GM21737 (cell line): ENCODE data around the gene WTAP.

Experiments
- ATAC-seq: cut with Tn5 transposase; IDR thresholded peaks from one replicate; pipeline ENCODE4 v1.9.1; 2021; ENCODE audit warnings: mild to moderate bottlenecking, moderate library complexity; ENCODE audit not compliant: unreplicated experiment

WTAP gene

GRCh38 chr6:159800141-159800865, 73.0 kb downstream of the WTAP start, which contains the start of gene PNLDC1:
TSS of gene PNLDC1 (plus strand) at chr6:159800276. CDS start at chr6:159800308, 32 bp downstream.
- no peak for ATAC-seq

DNA sequence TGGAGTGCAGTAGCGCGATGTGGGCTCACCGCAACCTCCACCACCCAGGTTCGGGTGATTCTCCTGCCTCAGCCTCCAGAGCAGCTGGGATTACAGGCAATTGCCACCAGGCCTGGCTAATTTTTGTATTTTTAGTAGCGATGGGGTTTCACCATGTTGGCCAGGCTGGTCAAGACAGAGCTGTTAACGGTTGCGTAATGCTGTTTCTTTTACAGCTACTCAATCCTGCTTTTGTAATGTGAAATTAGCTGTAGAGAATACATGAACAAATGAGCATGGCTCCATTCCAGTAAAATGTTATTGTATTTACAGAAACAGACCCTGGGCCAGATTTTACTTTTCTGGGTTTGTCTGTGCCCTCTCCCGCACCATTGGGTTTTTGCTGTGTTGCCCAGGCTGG, 74.6 kb downstream of the WTAP start:
- no peak for ATAC-seq

DNA sequence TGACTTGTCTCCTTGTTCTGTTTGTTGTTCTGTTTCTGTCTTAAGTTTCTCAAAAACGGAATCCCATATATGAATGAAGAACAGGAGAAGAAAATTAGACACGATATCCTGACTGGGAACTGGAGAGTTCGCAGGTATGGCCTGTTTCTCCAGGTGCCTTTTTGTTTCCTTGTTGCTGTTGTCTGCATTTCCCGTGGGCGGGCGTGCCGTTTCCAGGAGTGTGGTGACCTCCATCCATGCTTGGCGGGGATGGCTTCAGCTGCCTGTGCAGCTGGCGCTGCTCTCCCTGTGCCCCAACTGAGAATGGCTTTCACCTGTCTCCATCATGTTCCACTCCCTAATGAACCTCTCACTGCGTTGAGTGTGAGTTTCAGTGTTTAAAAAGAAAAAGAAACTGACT, 77.2 kb downstream of the WTAP start:
- no peak for ATAC-seq

- ATAC-seq = no peak
These were observed 78.2 kb downstream of the WTAP start for GRCh38 chr6:159805440-159806020.
